ENCODE results near the gene SLC44A5.

DNA sequence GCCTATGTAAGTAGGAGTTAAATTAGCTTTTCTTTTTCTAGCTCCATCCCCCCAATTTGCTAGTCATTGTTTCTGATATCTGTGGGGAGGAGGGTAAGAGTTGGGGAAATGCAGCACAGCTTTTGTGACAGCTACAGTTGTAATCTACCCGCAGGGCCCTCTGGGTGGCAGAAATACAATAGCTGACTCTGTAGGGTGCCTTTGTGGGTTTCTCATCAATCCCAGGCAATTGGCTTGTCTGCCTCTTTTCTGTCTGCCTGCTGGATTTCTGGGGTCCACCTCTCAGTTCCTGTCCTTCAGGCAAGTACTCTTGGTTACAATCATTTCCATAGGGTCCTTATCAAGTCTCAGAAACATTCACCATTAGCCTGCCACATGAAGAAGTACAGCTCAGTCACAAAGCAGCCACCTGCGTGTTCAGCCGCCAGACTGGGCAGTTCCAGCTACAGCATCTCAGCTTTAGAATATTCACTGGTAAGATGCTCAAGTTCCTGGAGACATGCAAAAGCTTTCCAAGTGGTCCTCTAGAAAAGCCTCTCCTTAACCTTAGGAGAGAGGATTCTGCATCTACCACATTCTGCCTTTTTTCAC lies 19.2 kb upstream of the SLC44A5 start:
- TF ChIP-seq EZH2 (IDR thresholded peaks at IDR 0.05; ENCODE audit: borderline replicate concordance, low read length): no peak
- TF ChIP-seq, protein P1, sequence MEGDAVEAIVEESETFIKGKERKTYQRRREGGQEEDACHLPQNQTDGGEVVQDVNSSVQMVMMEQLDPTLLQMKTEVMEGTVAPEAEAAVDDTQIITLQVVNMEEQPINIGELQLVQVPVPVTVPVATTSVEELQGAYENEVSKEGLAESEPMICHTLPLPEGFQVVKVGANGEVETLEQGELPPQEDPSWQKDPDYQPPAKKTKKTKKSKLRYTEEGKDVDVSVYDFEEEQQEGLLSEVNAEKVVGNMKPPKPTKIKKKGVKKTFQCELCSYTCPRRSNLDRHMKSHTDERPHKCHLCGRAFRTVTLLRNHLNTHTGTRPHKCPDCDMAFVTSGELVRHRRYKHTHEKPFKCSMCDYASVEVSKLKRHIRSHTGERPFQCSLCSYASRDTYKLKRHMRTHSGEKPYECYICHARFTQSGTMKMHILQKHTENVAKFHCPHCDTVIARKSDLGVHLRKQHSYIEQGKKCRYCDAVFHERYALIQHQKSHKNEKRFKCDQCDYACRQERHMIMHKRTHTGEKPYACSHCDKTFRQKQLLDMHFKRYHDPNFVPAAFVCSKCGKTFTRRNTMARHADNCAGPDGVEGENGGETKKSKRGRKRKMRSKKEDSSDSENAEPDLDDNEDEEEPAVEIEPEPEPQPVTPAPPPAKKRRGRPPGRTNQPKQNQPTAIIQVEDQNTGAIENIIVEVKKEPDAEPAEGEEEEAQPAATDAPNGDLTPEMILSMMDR (IDR thresholded peaks at IDR 0.05; ENCODE audit: low read length): no peak

Data from OCI-LY1 (cell line).